Stimulated activated effector memory CD8-positive, alpha-beta T cell treated with anti-CD3 and anti-CD28 coated beads, Interleukin-12 subunit alpha, Interleukin-12 subunit beta, amount 100 ng/mL, for 72 hours (primary cell): ENCODE data around the gene ZC3H7A.
A peak's percentile ranks its signal among the peaks of the same experiment; 100 is the strongest.

Experiments used
- ATAC-seq: fragments of 150-1000 bp; cut with Tn5 transposase; 2 replicates; pipeline ENCODE4 v1.10.0; 2021
- DNase-seq, 2 donors: peaks; one replicate each; pipeline ENCODE4 v3.0.0; 2021 to 2022; ENCODE audit warnings: low spot score in 2 of 2
- H3K27ac Mint-ChIP-seq: one replicate; pipeline ENCODE4 v1.8.0; 2022; ENCODE audit warnings: mild to moderate bottlenecking, mixed read lengths
- H3K36me3 Mint-ChIP-seq: one replicate; pipeline ENCODE4 v1.8.0; 2022; ENCODE audit warnings: mild to moderate bottlenecking, mixed read lengths
- H3K4me1 Mint-ChIP-seq: one replicate; pipeline ENCODE4 v1.8.0; 2022; ENCODE audit warnings: mixed read lengths
- H3K4me3 Mint-ChIP-seq: one replicate; pipeline ENCODE4 v1.8.0; 2022; ENCODE audit warnings: mild to moderate bottlenecking, mixed read lengths
- H3K9me3 Mint-ChIP-seq: one replicate; pipeline ENCODE4 v1.8.0; 2022; ENCODE audit warnings: mixed read lengths

Gene ZC3H7A

DNA sequence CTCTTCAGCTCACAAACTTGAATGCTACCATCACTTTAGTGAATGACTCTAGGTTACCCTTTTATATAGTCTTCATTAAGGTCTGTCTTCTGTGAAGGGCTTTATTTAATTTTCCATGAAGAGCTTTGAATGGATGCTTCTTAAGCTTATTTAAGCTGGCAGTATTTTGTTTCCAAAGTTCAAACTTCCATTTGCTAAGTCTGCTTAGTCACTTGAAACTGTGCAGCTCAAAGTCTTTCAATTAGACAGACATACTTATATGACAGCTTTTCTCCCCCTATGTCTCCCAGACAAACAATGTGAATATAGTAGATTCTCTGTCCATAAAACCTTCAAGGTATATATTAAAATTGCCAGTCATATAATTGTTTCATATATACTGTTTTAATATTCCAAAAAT, 77.9 kb downstream of the ZC3H7A start:
- no peak for DNase-seq
- H3K9me3 Mint-ChIP-seq: no peaks in the 10 kb centered on the region
- no peak overlapping the region for H3K27ac Mint-ChIP-seq
- peaks cover 99% of the 10 kb centered on the region for H3K36me3 Mint-ChIP-seq
- peaks cover 6% of the 10 kb centered on the region for H3K4me1 Mint-ChIP-seq
- ATAC-seq: no peak
- no peak overlapping the region for H3K4me3 Mint-ChIP-seq

DNA sequence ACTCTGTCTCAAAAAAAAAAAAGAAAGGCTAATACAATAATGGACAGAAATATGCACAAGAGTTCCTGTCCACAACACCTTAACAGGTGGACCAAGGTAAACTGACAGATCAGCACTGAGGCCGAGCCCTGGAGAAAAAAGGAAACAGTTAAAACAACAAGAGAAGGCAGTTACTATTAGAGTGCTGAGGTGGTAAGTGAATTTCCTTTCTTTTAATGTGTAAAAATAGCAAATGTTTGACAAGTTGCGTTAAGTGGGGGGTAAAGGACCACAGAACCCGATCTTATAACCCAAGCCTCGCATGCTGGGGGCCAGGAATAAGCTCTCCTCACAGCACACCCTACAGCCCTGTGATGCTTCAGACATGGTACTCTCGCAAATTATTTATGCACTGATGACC, 79.2 kb downstream of the ZC3H7A start:
- Mint-ChIP-seq H3K27ac (peak overlapping the region; percentile 56), H3K4me3 (no peak overlapping the region), H3K4me1 (peaks cover 6% of the 10 kb centered on the region), H3K9me3 (no peaks in the 10 kb centered on the region), H3K36me3 (peaks cover 99% of the 10 kb centered on the region)
- ATAC-seq: no peak
- DNase-seq: no peak

DNA sequence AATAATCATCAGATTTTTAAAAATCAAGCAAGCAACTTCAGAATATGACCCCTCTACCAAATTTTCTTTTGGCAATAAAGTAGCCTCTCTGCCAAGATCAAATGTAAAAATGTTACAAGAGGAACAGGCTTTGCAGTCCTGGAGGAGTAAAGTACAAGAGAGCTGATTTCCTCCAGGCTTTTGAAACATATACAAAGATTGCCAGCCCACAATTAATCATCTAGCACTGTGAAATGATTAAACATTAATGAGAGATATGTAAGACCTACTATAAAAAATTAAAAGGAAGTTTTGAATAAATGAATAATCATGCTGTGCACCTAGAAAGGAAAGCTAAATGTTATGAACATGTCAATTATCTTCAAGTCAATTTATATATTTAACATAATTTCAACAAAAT, 80.7 kb downstream of the ZC3H7A start:
- ATAC-seq: no peak
- Mint-ChIP-seq H3K36me3 (peaks cover 99% of the 10 kb centered on the region), H3K4me3 (no peak overlapping the region), H3K4me1 (peaks cover 11% of the 10 kb centered on the region), H3K27ac (peak overlapping the region; percentile 37), H3K9me3 (no peaks in the 10 kb centered on the region)
- no peak for DNase-seq

DNA sequence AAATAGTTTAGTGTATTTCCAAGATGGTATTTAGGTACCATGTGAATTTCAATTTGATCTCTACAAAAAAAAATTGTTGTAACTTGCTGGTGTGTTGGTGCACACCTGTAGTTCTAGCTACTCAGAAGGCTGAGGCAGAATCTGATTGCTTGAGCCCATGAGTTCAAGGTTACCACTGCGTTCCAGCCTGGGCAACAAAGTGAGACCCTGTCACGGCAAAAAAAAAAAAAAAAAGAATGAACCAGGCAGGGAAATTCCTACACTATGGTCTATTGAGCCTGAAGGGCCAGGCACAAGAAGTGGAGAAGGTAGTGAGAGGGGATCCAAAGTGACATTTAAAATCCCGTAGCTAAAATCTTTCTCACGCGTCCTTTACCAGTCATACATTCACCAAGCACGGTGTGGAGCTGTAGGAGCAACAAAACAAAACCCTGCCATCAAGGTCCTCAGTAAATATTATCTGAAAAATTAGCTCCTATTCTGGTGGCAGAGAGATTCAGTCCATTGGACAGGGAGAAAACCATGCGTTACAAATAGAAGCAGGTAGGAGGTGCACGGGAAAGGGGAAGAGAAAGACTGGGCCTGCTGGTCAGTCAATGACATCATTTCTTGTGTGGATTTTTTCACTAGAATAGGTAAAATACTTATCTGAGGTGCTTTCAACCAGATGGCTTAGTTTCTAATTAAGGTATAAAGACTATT, 81.7 kb downstream of the ZC3H7A start:
- peaks cover 11% of the 10 kb centered on the region for H3K4me1 Mint-ChIP-seq
- H3K4me3 Mint-ChIP-seq: no peak overlapping the region
- no peak for DNase-seq
- no peak overlapping the region for H3K27ac Mint-ChIP-seq
- ATAC-seq: no peak
- H3K9me3 Mint-ChIP-seq: no peaks in the 10 kb centered on the region
- H3K36me3 Mint-ChIP-seq: peaks cover 97% of the 10 kb centered on the region

DNA sequence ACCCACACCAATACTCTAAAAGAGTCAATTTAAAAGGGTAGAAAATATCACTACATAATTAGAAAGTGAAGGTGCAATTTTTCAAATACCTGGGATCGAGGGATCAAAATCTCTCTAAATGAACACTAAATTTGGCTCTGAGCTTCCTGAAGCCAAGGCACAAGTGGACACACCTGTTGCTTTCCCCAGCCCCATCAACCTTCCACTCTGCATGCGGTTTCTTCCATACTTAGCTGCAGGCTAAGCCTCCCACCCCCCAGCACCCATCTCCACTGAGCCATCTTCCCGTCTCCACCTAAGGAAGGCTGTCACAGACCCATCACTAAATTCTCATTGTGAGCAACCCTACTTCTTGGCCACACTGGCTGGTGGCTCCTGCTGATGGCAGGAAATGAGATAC, 84.9 kb downstream of the ZC3H7A start:
- ATAC-seq (no peak), DNase-seq (no peak)
- no peak overlapping the region for H3K4me3 Mint-ChIP-seq
- no peaks in the 10 kb centered on the region for H3K9me3 Mint-ChIP-seq
- H3K27ac Mint-ChIP-seq: peak overlapping the region; percentile 40
- H3K36me3 Mint-ChIP-seq: peaks cover 99% of the 10 kb centered on the region
- peaks cover 5% of the 10 kb centered on the region for H3K4me1 Mint-ChIP-seq

DNA sequence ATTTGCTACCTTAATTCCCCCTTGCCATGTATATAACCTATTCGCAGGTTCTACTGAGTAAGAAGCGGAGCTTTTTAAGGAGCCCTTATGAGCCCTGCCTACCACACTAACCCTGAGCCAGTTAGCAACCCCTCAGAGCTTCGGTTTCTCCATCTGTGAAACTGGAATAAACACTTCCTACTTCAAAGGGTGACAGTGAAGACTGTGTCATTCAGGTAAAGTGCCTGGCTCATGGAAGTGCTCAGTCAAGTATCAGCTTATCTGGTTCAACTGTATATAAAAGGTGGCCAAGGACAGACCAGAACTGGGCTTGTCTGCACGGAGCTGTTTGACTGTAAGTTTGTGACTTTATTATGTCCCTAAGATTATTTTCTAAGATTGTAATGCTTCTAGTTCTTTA, 85.4 kb downstream of the ZC3H7A start:
- Mint-ChIP-seq H3K36me3 (peaks cover 99% of the 10 kb centered on the region), H3K4me1 (peaks cover 6% of the 10 kb centered on the region), H3K9me3 (no peaks in the 10 kb centered on the region), H3K27ac (no peak overlapping the region), H3K4me3 (no peak overlapping the region)
- no peak for ATAC-seq
- DNase-seq: no peak

DNA sequence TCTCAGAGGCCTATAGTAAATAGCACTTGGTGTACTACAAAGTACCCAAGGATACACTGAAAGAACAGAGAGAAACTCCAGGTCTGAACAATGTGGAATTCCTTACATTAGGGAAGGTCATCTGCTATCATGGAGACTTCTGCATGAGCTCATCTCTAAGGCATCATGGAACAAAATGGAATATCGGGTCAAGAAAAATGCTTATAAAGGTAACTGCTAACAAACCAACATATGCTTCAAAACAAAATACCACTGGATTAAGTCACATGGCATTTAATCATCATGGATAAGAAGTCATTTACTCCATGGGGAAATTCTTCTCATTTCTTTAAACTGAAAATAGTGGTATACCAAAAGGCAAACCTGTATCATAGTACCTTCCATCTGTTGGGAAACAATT, 88.6 kb downstream of the ZC3H7A start:
- Mint-ChIP-seq H3K4me3 (no peak overlapping the region), H3K27ac (no peak overlapping the region), H3K4me1 (peaks cover 18% of the 10 kb centered on the region), H3K9me3 (no peaks in the 10 kb centered on the region), H3K36me3 (peaks cover 73% of the 10 kb centered on the region)
- ATAC-seq (no peak), DNase-seq (no peak)

DNA sequence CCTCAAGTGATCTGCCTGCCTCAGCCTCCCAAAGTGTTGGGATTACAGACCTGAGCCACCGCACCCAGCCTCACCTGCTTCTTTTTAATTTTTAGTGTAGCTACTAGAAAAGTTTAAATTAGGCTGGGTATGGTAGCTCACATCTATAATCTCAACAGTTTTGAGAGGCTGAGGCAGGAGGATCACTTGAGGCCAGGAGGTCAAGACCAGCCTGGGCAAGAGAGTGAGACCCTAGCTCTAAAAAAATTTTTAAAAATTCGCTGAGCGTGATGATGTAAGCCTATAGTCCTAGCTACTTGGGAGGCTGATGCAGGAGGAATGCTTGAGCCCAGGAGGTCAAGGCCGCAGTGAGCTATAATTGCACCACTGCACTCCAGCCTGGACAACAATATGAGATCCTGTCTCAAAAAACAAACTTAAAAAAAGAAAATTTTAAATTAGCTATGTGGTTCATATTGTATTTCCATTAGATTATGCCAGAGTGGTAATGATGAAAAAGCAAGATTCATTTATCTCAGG, 89.3 kb downstream of the ZC3H7A start:
- no peak overlapping the region for H3K4me3 Mint-ChIP-seq
- no peak for DNase-seq
- H3K9me3 Mint-ChIP-seq: no peaks in the 10 kb centered on the region
- ATAC-seq: no peak
- no peak overlapping the region for H3K27ac Mint-ChIP-seq
- H3K4me1 Mint-ChIP-seq: peaks cover 24% of the 10 kb centered on the region
- H3K36me3 Mint-ChIP-seq: peaks cover 72% of the 10 kb centered on the region

DNA sequence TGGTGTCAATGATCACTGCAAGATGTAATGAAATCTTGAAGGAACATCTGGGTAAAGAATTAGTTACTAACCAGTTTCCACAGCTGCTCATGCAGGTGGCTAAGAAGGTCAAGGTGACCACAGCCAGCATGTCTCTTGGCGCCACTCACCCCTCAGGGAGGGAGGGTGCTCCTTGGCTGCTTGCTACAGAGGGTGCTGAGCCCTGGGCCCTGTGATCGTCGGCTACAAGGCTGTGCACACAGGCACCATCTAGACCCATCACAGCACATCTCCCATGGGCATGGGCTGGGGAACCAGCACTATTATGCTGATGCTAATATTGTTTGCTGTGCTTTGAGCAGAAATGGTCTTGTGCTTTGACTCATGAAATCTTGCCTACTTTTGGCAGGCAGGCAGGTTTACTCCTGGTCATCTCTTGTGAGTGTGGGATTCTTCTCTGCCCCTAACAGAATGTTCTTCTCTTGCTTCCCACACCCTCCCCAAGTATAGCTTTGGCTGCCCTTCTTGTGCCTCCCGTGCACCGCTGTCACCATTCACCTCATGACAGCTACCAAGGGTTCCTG, 90.8 kb downstream of the ZC3H7A start:
- H3K4me1 Mint-ChIP-seq: peaks cover 21% of the 10 kb centered on the region
- ATAC-seq (no peak), DNase-seq (no peak)
- H3K36me3 Mint-ChIP-seq: peaks cover 71% of the 10 kb centered on the region
- no peak overlapping the region for H3K4me3 Mint-ChIP-seq
- H3K9me3 Mint-ChIP-seq: no peaks in the 10 kb centered on the region
- no peak overlapping the region for H3K27ac Mint-ChIP-seq

DNA sequence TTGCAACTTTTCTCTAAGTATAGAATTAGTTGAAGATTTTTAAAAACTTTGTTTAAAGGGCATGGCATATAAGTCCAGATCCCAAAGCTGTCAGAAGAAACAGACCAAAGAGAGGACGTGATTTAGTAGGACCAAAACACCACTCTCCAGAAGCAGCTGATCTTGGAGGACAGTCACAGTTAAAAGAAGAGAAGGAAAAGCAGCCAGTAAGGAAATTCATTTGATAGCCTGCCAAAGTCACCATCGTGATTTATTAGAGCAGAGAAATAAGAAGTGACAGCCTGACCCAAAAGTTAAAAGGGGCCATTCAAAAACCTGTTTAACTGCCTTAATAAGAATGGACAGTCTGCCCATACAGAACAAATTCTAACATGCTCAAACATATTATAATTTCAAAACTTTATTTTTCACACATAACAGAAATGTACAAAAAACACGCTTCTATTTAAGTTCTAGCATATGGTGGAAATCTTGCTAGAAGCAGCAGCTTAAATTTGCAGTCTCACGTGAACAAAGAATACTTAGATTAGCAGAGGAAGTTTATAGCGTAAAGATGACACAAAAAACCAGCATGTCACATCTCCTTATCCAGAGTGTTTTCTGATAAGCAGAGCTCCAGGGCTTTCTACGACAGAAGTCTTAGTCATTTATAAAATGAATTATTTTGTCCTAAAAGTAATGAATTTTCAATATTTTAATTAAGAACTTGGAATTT, 91.6 kb downstream of the ZC3H7A start:
- Mint-ChIP-seq H3K4me3 (no peak overlapping the region), H3K27ac (no peak overlapping the region), H3K36me3 (peaks cover 72% of the 10 kb centered on the region), H3K9me3 (no peaks in the 10 kb centered on the region), H3K4me1 (peaks cover 21% of the 10 kb centered on the region)
- no peak for DNase-seq
- no peak for ATAC-seq
